Measurements from ENCODE around the gene JMJD6. TPM values are rescaled to one million over a fixed set of nuclear protein-coding genes. Genes with fewer than 3 reads are reported as not detected.

JMJD6 gene
- total and polyA plus RNA-seq, 10 donors: 21.2 to 54.3 (median 35.7) TPM

- H3K27ac ChIP-seq: peak overlapping the region; percentile 89 to 100 (median 98)
- H3K4me3 ChIP-seq: peak overlapping the region; percentile 51 to 99 (median 92)
- DNase-seq: no peak
- H3K27me3 ChIP-seq (replicated peaks in 1 of 7): no peaks in the 10 kb centered on the region
- peaks cover 0 to 55% (median 42%) of the 10 kb centered on the region in 6 donors for H3K36me3 ChIP-seq
- intact Hi-C loops (cut with DNase I; ENCODE audit: low total_unique reads): no loop called here
- H3K4me1 ChIP-seq: peaks cover 53 to 82% (median 76%) of the 10 kb centered on the region in 6 donors
- H3K9me3 ChIP-seq: no peaks in the 10 kb centered on the region
- WGBS, 5 donors: 1 to 2% (median 1%) methylated on average over 8 to 20 of the region's 20 CpGs
- TF ChIP-seq CTCF (IDR thresholded peaks at IDR 0.05 in 8 of 11, conservative IDR thresholded peaks at IDR 0.05 in 3 of 11) (no peak), POLR2A (IDR thresholded peaks at IDR 0.05) (no peak), POLR2AphosphoS5 (IDR thresholded peaks at IDR 0.05) (no peak)
Measured at GRCh38 chr17:76735586-76736348, 9.4 kb upstream of the JMJD6 start.

GRCh38 chr17:76735006-76735405 is 8.6 kb upstream of the JMJD6 start:
- Histone ChIP-seq H3K36me3 (peaks cover 0 to 62% (median 47%) of the 10 kb centered on the region in 6 donors), H3K27ac (peak overlapping the region in 7 of 8 donors; percentile 97 to 100 (median 99)), H3K9me3 (no peaks in the 10 kb centered on the region), H3K27me3 (replicated peaks in 1 of 7) (no peaks in the 10 kb centered on the region), H3K4me3 (peak overlapping the region; percentile 8 to 99 (median 92)), H3K4me1 (peaks cover 55 to 82% (median 78%) of the 10 kb centered on the region in 6 donors)
- no peak for DNase-seq
- TF ChIP-seq POLR2A (IDR thresholded peaks at IDR 0.05) (no peak), CTCF (IDR thresholded peaks at IDR 0.05 in 8 of 11, conservative IDR thresholded peaks at IDR 0.05 in 3 of 11) (no peak)
- 5 to 9% (median 6%) methylated on average over 5 of the region's 5 CpGs for WGBS, 5 donors
- intact Hi-C loops (cut with DNase I; ENCODE audit: low total_unique reads): no loop called here

- no peaks in the 10 kb centered on the region for H3K27me3 ChIP-seq (replicated peaks in 1 of 7)
- intact Hi-C loops (cut with DNase I; ENCODE audit: low total_unique reads): no loop called here
- peak overlapping the region in 7 of 8 donors; percentile 97 to 100 (median 99) for H3K27ac ChIP-seq
- peaks cover 0 to 70% (median 51%) of the 10 kb centered on the region in 6 donors for H3K36me3 ChIP-seq
- H3K4me3 ChIP-seq: peak overlapping the region in 7 of 8 donors; percentile 82 to 99 (median 92)
- TF ChIP-seq POLR2AphosphoS5 (IDR thresholded peaks at IDR 0.05): peak in 1 of 3 donors; percentile 26
- no peak for TF ChIP-seq POLR2A (IDR thresholded peaks at IDR 0.05)
- no peak for DNase-seq
- WGBS, 5 donors: 12 to 19% (median 17%) methylated on average over 8 of the region's 8 CpGs
- H3K4me1 ChIP-seq: peaks cover 51 to 82% (median 78%) of the 10 kb centered on the region in 6 donors
- no peaks in the 10 kb centered on the region for H3K9me3 ChIP-seq
Measured at GRCh38 chr17:76734080-76734840, 7.9 kb upstream of the JMJD6 start.

GRCh38 chr17:76733618-76733957 is 7.2 kb upstream of the JMJD6 start:
- TF ChIP-seq POLR2AphosphoS5 (IDR thresholded peaks at IDR 0.05) (peak in 1 of 3 donors; percentile 7), POLR2A (IDR thresholded peaks at IDR 0.05) (no peak), CTCF (IDR thresholded peaks at IDR 0.05 in 8 of 11, conservative IDR thresholded peaks at IDR 0.05 in 3 of 11) (no peak)
- Histone ChIP-seq H3K27ac (peak overlapping the region in 6 of 8 donors; percentile 97 to 99 (median 98)), H3K27me3 (replicated peaks in 1 of 7) (no peaks in the 10 kb centered on the region), H3K9me3 (no peaks in the 10 kb centered on the region), H3K4me3 (peak overlapping the region in 4 of 8 donors; percentile 82 to 99 (median 88)), H3K4me1 (peaks cover 48 to 82% (median 78%) of the 10 kb centered on the region in 6 donors), H3K36me3 (peaks cover 0 to 76% (median 51%) of the 10 kb centered on the region in 6 donors)
- intact Hi-C loops (cut with DNase I; ENCODE audit: low total_unique reads): no loop called here
- 65 to 75% (median 71%) methylated on average over 1 of the region's 1 CpG for WGBS, 5 donors
- DNase-seq: no peak
